Stimulated activated CD4-positive, alpha-beta T cell treated with anti-CD3 and anti-CD28 coated beads, Interleukin-1b, Interleukin-23, amount 100 ng/mL, for 48 hours (primary cell): ENCODE results near the gene GTPBP6.
A peak's percentile ranks its signal among the peaks of the same experiment; 100 is the strongest.
"Not testable (repeated sequence)": the region's sequence is repeated elsewhere in the genome, so short reads cannot be mapped to it uniquely, and the experiment has no call there.

Source experiments
- DNase-seq: peaks from one replicate; pipeline ENCODE4 v3.0.0-alpha.2; 2020

Gene GTPBP6

DNA sequence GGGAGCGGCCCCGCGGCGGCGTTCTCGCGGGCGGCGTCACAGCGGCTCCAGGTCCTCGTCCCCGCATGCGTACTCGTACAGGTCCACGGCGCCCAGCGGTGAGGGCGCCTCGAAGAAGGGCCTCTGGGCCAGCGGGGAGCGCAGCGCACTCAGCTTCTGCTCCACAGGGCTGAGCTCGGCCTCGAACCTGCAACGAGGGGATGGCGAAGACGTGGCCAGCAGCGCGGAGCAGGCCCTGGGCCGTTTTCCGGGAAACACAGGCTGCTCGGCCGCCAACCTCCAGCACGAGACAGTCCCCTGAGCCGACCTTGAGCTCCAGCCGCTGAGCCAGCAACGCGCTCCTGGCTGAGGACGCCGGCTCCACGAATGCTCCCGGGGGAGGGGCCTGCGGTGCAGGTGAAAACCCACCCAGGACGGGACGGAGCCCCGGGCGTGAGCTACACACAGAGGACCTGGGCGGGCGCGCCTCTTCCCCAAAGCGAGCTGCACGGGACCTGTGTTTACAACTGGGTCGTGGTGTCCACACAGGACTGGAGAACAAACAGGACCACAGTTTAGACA, 15.8 kb upstream of the GTPBP6 start:
- DNase-seq, result no peak

DNA sequence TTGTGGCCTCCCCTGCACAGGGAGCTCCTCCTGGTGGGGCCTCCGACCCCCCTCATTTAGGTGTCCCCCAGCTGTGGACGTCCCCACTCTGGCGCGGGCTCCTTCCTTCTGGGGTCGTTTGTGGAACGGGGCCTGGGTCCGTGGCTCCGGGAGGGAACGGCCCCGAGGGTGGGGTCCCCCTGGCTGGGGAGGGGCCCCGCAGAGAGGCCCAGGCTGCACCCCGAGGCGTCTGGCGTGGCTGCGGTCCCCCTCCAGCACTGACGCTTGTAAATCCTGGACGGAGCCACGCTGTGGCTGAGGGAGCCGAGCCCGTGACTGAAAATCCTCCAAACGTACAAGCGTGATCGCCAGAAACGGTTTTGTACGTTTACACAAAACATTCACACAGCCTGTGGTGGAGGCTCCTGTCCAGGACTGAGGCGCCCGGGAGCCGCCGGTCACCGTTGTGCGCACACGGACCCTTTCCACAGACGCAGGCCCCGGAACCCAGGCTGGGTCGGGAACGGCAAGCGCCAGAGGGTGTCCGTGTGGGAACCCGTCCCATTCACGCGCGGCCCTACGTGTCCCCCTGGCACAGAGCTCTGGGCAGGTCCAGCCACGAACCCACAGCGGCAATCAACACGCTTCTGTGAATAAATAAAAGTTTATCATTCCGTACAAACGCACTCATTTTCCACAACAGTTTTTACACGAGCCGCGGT, 15.2 kb upstream of the GTPBP6 start:
- no peak for DNase-seq

DNA sequence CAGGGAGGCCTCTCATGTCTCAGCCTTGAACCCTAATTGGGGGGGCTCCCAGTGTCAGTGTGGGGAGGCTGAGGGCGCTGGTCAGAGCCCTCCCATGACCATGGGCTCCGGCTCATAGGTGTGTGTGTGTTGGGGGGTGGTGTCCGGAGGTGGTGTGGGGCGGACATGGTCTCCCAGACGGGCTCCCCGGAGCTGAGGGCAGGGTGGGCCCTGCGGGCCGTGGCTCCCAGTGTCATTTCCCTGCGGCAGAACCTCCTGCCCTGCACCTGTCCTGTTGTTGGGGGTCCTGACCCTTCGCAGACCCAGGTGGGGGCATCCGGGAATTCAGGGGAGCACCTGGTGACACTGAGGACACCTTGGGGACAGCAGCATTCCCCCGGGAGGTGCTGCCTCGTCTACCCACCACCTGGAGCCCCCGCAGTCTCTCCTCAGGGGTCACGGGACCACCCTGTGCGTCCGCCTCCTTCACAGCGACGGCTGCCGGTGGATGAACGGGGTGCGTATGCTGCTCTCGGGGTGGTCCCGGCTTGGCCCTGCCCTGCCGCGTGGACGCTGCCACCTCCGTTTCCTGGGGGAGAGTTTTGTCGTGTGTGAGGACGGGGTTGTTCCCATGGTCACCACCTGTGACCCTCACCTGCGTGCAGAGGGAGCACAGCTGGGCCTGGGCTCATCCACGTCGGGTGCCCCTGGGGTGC, 14.5 kb upstream of the GTPBP6 start:
- DNase-seq, result no peak

DNA sequence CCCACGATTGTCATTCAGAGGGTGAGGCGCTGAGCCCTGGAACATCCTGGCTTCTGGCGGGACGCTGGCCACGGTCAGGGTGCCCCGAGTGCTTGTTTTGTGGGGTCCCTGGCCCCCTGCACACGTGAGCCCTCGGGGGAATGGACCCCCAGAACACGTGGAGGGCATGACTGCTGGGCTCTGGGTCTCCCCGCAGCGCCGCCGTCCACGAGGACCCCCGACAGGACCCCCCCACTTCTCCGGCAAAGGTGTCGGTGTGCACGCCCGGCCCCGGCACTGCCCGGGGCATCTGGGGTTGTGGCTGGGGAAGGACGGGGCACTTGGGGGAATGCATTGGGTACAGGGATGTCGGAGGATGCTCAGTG, 13.9 kb upstream of the GTPBP6 start:
- no peak for DNase-seq

DNA sequence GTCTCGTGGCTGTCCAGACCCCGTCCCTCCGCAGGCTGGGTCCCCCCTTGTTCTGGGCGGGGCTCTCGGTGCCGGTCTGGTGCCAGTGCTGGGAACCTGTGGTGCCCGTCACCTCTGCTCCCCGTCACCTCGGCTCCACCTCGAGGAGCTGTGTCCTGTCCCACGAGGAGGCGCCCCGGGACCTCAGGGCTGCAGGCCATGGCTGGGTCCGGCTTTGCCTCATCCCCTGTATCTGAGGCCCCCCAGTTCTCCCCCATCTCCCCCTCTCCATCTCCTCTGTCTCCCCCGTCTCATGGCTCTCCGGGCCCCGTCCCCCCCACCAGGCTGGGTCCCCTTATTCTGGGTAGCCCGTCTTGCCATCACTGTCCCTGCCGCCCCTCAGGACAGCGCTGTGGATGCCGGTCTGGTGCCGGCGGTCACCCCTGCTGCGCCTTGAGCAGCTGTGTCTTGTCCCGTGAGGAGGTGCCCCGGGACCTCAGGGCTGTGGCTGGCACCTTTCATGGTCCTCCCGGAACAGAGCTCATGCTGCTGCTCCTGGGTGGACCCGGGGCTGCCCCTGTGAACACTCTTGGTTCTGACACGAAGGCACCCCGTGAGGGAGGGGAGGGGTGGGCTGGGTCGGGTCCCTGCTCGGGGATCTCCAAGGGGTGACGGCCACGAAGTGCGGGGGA, 13.4 kb upstream of the GTPBP6 start:
- DNase-seq, result no peak

DNA sequence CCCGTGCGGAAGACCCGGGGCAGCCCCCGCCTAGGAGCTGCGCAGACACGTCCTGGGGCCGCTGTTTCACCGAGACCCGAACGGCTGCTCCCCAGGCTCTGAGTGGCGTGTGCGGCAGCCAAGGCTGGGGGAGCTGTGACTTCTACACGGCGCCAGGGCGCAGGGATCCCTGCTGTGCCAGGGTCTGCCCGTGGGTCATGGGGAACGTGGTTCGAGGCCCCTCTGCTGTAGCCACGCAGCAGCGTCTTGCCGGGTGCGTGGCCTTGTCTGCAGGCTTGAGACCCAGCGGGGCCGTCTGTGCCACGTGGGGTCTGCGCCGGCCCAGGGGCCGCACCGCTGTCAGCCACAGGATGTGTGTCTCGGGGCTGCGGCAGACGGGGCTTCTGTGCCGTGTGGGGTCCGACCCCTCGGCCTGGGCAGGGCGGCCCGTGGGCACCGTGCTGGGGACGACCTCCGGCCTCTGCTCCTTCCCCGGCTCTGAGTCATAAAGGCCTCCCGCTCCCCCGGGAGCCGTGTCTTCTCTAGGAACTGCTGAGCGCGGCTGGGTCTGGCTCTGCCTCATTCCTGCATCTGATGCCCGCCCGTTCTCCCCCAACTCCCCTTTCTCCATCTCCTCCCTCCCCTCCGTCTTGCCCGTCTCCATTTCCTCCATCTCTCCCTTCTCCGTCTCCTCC, 12.7 kb upstream of the GTPBP6 start:
- DNase-seq, result no peak

DNA sequence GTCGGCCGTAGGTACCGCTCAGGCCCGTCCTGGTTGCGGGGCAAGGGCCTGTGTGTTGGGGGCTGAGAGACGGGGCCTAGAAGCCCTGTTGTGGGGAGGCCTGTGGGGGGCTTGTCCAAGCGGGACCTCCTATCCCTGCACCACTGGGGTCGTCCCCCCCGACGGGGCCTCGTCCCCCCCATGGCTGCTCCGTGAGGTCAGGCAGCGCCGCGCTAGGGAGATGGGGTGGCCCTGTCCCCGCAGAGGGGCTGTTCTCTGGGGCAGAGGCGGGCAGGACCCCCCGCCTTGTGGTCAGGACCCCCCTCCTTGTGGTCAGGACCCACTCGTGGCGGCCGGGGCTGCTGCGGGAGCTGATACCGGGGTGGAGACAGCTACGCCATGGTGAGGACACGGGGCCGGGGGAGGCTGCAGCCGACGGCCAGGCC, 12.1 kb upstream of the GTPBP6 start:
- no peak for DNase-seq

DNA sequence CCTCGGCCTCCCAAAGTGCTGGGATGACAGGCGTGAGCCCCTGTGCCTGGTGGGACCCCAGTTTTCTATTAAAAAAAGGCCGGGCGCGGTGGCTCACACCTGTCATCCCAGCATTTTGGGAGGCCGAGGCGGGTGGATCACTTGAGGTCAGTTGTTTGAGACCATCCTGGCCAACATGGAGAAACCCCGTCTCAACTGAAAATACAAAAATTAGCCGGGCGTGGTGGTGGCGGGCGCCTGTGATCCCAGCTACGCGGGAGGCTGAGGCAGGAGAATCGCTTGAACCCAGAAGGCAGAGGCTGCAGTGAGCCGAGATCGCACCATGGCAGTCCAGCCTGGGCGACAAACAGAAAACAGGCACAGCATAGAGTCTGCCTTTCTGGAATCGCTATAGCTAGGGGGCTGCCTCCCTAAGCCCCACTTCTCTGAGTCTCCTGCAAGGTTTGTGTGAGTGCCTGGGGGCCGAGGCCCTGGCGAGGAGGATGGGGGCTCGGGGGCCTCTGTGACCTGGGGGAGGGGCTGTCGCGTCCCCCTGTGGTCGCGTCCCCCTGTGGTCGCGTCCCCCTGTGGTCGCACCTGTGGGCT, 11.6 kb upstream of the GTPBP6 start:
- not testable (repeated sequence) for DNase-seq

DNA sequence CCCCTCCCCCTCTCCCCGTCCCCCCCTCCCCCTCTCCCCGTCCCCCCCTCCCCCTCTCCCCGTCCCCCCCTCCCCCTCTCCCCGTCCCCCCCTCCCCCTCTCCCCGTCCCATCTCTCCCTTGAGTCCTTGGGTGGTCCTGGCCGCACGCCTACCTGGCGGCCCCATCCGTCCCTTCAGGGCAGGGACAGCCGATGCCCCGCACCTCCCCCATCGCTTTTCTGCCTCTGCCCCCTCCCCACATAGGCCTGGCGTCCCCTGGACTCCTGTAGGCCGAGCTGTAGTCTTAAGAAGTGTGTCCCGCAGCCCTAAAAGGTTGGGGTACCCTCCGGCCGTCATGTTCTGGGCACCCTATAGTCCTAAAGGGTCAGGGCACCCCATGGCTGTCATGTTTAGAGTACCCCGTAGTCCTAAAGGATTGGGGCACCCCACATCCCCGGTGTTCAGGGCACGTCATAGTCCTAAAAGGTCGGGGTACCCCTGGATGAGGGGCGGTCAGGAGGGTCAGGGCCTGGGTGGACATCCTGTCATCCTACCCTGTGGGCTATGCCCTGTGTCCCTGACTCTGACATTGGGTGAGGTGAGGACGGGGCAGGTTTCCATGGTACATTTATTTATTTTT, 10.8 kb upstream of the GTPBP6 start:
- DNase-seq, result no peak

DNA sequence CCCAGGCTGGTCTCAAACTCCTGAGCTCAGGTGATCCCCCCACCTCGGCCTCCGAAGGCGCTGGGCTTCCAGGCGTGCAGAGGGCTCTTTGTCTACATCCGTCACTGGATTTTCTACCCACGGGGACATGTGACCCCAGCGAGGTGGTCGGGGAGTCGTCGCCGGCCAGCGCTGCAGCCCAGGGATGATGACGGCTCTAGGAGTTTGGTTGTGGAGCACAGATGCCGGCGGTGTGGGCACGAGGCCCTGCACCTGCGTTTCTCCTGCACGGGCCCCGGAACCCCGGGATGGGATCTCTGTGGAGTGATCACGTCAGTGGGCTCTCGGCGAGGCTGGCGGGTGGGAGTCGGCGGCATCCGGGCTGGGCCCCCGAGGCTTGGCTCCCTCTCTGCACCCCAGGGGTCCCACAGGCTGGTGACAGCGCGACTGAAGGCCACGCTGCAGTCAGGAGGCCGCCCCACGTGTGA, 9.1 kb upstream of the GTPBP6 start:
- no peak for DNase-seq

DNA sequence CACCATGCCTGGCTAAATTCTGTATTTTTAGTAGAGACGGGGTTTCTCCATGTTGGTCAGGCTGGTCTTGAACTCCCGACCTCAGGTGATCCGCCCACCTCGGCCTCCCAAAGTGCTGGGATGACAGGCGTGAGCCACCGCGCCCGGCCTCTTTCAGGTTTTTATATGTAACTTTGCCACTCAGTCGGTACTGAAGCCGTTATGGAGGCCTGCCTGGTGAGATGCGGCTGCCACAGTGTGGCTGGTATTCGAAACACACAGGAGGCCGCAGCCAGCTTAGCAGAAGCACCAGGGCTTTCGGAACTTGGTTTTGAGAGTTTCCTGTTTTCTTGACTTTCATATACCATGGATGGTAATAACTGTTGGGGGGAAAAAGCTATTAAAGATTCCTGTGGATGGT, 6.1 kb upstream of the GTPBP6 start:
- not testable (repeated sequence) for DNase-seq

DNA sequence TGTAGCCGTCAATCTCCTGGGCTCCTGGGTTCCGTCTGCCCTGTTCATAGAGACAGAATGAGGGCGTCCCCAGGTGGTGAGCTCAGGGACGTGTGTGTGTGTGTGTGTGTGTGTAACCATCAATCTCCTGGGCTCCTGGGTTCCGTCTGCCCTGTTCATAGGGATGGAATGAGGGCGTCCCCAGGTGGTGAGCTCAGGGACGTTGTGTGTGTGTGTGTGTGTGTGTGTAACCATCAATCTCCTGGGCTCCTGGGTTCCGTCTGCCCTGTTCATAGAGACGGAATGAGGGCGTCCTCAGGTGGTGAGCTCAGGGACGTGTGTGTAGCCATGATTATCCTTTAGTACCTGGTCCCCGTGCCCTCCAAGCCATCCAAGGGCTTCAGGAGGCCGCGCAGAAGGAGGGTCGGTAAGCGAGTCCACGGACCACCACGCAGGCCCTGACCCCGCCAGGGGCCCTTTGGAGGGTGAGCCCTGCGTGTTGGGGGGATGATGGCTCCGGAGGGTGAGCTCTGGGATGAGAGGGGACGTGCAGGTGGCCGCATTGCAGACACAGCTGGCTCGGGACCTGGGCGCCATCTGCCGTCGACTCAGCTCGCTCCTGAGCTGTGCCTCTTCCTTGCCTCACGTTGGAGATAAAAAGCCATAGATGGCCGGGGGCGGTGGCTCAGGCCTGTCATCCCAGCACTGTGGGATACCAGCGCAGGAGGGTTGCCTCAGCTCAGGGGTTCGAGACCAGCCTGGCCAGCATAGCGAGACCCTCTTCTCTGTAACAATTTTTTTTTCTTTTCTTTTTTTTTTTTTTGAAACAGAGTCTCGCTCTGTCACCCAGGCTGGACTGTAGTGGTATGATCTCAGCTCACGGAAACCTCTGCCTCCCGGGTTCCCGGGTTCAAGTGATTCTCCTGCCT, 5.4 kb upstream of the GTPBP6 start:
- DNase-seq, result no peak

DNA sequence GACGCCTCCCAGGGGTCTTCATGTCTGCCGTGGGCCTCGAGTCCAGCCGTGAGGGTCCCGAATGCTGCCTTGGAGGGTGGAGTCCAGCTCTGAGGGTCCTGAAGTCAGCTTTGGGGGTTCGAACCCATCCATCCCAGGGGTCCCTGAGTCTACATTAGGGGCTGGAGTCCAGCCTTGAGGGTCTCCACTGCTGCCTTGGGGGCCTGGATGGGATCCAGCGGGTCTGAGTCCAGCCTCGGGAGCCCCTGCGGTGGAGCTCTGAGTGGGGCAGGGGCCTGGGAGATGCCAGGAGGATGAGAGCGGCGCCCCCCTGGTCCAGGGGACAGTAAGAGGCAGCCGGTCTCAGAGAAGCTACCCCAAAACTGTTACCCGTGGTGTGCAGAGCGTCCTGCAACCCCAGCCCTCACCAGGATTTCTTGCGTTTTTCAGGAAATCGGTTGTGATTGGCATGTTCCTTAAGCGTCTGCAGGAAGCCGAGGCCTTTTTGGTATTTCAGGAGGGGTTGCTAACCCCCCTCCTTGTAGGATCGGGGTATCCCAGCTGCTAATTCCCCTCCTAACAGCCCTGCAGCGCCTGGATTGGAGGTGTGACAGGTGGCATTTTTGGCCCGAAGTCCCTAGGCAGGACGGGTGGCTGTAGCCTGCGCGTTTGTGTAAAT, 1.7 kb upstream of the GTPBP6 start:
- DNase-seq, result no peak

DNA sequence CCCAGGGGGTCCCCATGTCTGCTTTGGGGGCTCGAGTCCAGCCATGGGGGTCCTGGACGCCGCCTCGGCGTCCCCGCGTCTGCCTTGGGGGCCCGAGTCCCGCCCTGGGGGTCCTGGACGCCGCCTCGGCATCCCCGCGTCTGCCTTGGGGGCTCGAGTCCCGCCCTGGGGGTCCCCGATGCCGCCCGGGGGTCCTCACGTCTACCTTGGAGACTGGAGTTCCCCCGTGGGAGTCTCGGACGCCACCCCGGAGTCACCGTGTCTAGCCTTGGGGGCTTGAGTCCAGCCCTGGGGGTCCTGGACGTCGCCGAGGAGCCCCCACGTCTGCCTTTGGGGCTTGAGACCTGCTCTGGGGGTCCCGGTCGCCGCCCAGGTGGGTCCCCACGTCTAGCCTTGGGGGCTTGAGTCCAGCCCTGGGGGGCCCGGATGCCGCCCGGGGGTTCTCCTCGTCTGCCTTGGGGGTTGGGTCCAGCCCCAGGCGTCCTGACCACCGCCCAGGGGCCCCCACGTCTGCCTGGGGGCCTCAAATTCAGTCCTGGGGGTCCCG, 1.1 kb upstream of the GTPBP6 start:
- DNase-seq, result no peak

DNA sequence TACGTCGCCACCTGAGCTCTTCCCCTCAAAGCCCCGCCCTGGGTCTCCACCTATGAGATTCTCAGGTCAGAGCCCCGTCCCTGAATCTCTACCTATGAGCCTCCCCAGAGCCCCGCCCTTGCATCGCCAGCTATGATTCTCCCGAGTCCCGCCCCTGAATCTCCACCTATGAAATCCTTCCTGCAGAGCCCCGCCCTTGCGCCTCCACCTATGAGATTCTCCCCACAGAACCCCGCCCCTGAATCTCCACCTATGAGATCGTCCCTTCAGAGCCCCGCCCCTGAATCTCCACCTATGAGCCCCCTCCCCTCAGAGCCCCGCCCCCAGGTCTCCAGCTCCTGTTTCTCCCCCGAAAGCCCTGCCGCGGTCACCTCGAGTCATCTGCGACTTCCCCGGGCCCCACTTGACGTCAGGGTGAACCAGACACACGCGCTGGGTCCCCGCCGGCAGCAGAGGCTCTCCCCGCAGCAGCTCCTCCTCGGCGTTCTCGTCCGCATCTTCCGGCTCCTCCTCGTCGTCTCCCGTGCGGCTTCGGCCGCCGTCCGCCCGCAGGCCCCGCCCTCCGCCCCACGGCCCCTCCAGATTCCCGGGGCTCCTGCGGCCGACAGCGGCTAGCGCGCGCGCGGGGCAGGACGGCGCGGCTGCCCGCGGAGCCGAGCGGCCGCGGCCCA, 393 bp downstream of the GTPBP6 start:
- peak; percentile 100 for DNase-seq

DNA sequence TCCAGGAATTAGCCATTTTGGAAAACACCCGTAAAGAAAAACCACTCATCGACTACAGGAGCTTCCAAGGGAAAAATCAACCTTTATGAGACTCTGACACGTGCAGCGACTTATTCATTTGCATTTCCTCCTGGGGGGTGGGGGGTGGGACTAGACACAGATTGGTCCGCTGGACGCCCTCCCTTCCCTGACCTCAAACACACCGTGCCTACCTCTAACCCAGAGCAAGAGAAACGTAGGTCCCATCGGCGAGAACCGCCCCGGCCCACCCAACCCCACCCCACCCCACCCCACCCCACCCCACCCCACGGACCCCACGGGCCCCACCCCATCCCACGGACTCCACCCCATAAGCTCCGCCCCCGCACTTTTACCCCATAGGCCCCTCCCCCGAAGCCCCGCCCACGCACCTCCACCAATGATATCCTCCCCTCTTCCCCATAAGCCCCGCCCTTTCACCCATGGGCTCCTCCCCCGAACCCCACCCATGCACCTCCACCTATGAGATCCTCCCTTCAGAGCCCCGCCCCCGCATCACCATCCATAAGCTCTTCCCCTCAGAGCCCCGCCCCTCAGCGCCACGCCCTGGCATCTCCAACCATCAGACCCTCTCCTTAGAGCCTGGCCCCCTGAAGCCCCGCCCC, 1.1 kb downstream of the GTPBP6 start:
- DNase-seq, result no peak

DNA sequence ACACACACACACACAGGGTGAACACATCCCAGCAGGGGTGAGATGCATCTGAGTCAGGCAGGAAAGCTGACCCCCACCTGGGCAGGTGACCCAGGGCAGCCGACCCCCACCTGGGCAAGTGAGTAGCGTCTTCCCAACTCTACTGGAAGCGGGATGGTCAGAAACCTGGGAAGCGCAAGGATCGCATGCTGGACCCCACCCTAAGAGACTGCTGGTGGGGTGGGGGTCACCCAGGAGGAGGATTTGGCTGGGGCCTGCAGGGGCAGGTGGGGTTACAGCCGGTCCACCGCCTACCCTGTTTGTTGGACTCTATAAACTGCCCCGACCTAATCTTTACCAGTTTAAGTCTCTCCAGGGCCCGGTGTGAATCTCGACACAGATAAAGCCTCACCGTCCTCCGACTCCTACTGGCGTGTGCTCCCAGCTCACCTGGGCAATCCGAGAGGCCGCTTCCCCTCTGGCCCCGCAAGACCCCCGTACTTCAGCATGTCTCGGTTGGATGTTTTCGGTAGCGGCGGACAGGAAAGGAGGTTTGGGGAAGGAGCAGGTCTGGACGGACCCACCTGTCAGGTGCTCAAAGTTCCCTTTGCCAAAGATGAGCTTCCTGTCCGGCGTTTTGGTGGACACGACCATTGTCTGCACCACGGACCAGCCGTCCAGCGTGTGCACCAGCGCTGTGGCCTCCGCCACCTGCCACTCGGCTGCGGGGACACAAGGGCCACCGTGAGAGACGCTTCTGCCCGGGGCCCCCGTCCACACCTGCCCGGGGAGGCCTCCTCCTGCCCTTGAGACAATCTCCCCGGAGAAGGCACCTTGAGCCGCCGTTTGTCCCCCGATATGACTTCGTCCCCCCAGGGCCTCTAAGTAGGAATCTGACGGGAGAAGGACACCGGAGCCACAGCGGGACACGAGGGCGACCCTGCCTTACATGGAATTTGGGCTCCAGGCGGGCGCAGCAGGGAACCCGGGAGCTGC, 2.0 kb downstream of the GTPBP6 start:
- DNase-seq, result no peak
